C4-2B (cell line): ENCODE data around the gene SH3RF3.

ENCODE experiments used
- CTCF ChIP-seq: fragments of 450-650 bp; conservative IDR thresholded peaks from 2 replicates; pipeline ENCODE4 v1.5.1; 2017; ENCODE audit warnings: mild to moderate bottlenecking
- ZFX ChIP-seq: fragments of 450-650 bp; IDR thresholded peaks from 2 replicates; pipeline ENCODE4 v1.6.1; 2017

- TF ChIP-seq CTCF (no peak), ZFX (no peak)
These were observed 211.4 kb downstream of the SH3RF3 start for GRCh38 chr2:109340381-109340780.
